ENCODE data around the gene DGCR8. TPM values are rescaled to one million over a fixed set of nuclear protein-coding genes. Genes with fewer than 3 reads are reported as not detected.

The DGCR8 gene
- total RNA-seq, 1 donor, result 30.7 TPM

DNA sequence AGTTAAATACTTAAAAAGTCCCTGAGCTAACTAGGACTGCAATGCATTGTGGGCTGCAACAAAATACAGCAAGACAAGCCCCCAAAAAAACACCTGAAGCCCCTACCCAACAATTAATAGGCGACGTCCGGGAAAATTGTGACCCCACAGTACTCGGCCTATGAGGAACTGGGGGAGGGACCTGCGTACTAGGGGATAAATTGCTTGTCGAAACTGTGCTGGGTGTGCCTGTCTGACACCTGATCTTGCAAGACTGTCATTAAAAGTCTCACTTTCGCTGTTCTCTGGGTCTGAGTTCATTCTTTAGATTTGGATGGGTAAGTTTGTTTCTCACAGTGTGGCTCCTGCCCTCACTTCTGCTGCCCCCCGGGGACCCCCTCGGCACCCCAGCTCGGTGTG is 44.0 kb upstream of the DGCR8 start:
- H3K4me3 ChIP-seq (ENCODE audit: low read depth, low read length), result no peak overlapping the region
- DNase-seq (ENCODE audit: low read depth), result no peak
- TF ChIP-seq, protein P1, sequence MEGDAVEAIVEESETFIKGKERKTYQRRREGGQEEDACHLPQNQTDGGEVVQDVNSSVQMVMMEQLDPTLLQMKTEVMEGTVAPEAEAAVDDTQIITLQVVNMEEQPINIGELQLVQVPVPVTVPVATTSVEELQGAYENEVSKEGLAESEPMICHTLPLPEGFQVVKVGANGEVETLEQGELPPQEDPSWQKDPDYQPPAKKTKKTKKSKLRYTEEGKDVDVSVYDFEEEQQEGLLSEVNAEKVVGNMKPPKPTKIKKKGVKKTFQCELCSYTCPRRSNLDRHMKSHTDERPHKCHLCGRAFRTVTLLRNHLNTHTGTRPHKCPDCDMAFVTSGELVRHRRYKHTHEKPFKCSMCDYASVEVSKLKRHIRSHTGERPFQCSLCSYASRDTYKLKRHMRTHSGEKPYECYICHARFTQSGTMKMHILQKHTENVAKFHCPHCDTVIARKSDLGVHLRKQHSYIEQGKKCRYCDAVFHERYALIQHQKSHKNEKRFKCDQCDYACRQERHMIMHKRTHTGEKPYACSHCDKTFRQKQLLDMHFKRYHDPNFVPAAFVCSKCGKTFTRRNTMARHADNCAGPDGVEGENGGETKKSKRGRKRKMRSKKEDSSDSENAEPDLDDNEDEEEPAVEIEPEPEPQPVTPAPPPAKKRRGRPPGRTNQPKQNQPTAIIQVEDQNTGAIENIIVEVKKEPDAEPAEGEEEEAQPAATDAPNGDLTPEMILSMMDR (IDR thresholded peaks at IDR 0.05; ENCODE audit: insufficient read depth, low read depth, low read length), result no peak

DNA sequence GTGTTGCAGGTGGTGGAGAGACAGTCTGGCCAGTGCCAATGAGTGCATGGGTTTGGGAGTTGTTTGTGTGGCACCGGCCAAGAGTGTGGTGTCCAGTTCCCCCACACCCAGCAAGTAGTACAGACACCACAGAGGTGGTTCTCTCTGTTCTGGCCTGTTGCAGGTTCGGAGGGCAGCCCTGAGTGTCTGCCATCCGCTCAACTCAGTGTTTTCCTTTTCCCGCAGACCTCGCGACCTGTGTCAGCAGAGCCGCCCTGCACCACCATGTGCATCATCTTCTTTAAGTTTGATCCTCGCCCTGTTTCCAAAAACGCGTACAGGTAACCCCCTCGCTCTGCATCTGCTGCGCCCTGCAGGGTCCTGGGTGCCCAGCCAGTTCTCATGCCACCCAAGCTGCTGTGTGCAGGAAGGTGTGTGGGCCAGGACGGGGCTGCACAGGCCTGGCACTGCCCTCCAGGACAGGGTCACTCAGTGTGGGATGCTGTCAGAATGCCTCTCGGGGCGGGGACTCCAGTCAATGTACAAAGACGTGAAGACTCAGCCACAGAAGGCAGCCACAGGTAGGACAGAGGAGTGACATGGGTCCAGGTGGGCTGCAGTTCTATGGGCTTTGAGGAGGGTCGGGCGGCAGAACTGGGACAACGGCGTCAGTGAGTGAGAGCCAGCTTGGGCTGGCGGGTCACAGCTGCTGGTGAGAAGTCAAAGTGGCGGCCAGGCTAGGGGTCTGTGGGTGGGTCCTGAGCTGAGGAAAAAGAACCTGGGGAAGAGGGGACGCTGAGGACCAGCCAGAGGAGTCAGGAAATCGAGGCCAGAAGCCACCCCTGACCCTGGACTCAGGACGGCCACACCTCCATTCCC is 43.3 kb upstream of the DGCR8 start:
- no peak for DNase-seq (ENCODE audit: low read depth)
- TF ChIP-seq, protein P1 (IDR thresholded peaks at IDR 0.05; ENCODE audit: insufficient read depth, low read depth, low read length), result no peak
- H3K4me3 ChIP-seq (ENCODE audit: low read depth, low read length), result no peak overlapping the region

DNA sequence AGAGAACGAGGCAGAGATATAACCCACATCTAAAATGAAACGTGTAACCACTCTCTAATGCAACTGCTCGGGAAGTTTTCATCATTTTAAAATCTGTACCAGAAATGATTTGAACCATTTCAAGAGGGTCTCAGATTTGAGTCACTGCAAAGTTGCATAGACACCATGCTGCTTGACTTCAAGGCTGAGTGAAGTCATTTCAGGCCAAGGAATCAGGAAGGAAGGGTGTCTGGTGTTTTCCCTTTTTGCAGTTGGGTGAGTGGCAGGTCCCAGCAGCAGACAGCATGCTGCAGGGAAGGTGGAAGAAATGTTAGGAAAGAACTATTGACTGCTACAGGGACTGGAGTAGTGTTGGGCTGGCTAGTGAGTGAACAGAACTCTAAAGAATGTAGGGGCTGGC is 42.6 kb upstream of the DGCR8 start:
- no peak for DNase-seq (ENCODE audit: low read depth)
- TF ChIP-seq, protein P1 (IDR thresholded peaks at IDR 0.05; ENCODE audit: insufficient read depth, low read depth, low read length), result no peak
- no peak overlapping the region for H3K4me3 ChIP-seq (ENCODE audit: low read depth, low read length)

DNA sequence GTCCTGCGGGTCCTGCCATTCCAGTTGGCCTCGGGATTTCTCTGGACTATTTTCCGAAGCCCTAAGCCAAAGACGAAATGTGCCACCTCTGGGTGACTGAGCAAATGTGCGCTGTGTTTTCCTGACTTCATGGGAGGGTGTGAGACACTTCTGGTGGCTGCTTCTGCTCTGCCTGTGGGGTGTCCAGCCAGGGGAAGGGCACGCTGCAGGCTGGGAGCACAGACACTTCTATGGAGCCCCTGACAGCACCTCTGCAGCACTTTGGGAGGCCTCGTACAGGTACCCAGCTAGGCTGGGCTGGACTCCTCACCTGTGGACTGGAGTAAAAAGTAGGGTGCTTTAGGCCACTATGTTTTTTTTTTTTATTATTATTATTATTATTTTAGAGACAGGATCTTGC is 41.5 kb upstream of the DGCR8 start:
- TF ChIP-seq, protein P1 (IDR thresholded peaks at IDR 0.05; ENCODE audit: insufficient read depth, low read depth, low read length), result no peak
- no peak for DNase-seq (ENCODE audit: low read depth)
- H3K4me3 ChIP-seq (ENCODE audit: low read depth, low read length), result no peak overlapping the region

DNA sequence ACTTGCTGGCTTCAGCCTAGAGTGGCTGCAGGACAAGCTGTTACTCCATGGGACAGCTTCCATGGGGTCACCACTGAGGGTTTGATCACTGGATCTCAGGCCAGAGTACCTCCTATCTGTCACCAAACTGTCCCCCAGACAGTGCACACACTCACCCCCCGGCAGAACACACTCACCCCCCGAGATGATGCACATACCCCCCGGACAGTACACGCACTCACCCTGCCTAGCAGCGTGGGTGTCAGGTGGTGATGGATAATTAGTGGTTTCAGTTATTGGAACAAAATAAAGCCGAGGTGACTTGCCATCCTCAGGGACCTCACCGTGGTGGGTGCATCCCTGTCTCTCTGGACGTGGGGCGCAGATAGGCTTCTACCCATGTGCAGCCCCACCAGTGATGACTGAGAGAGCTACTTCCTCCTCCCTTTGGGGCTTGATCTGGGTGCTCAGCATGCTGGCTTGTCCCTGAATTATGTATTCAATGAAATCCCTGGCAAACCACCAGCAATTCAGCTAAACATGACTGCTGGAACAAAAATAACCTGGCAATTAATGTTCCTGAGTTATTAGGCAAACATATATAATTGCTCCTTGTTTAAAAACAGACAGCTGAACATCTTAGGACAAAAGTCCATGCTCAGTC is 40.2 kb upstream of the DGCR8 start:
- TF ChIP-seq, protein P1 (IDR thresholded peaks at IDR 0.05; ENCODE audit: insufficient read depth, low read depth, low read length), result no peak
- DNase-seq (ENCODE audit: low read depth), result no peak
- H3K4me3 ChIP-seq (ENCODE audit: low read depth, low read length), result no peak overlapping the region

DNA sequence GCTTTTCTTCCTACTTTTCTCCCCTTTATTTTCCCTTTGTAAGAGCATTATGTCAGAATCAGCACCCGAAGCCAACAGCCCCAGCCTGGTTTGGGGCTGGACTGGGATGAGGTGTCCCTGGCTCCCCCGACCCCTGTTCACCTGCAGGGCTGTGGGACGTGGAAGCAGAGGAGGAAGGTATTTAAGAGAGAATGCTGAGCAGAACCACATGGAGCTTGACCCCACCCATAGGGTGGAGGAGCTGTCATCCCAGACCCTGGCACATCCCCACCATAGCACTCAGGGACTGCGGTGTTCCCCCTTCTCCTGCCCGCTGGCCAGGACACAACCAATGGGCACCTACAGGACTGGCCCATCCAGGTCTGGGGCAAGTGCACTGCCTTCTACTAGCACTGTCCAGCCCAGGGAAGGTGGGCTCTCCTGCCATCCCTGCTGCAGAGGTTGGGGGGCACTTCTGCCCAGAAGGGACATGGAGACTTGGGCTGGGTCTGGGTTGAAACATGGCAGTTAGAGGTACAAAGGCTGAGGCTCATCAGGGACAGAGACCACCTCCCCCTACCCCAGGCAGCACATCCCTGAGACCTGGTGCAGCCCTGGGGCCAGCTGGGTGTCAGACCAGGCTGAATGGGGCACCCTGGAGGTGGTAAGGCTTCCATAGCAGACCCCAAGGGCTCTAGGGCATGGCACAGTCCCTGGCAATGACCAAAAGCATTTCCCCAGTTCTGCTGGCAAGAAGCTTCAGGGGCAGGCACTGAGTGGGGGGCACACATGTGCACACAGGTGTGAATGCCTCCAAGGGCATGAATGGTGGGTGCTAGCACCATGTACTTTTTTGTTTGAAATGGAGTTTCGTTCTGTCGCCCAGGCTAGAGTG is 39.5 kb upstream of the DGCR8 start:
- DNase-seq (ENCODE audit: low read depth), result no peak
- H3K4me3 ChIP-seq (ENCODE audit: low read depth, low read length), result no peak overlapping the region
- TF ChIP-seq, protein P1 (IDR thresholded peaks at IDR 0.05; ENCODE audit: insufficient read depth, low read depth, low read length), result no peak

All from fibroblast of villous mesenchyme (primary cell).